K562 (cell line): ENCODE data around the gene LECT2.

ENCODE experiments used
- BRCA1 ChIP-seq, 2 experiments: fragments of 450-650 bp in 1 of 2; sonication (generic) in 1 of 2; formaldehyde crosslinking in 1 of 2; IDR thresholded peaks; 2 replicates each; pipeline versions ENCODE4 v1.5.0 to v1.6.1; 2017 to 2020; ENCODE audit warnings: mild to moderate bottlenecking in 1 of 2, missing genetic modification reagents in 1 of 2
- ILF3 ChIP-seq: fragments of 450-650 bp; IDR thresholded peaks from 2 replicates; pipeline ENCODE4 v1.6.1; 2018; ENCODE audit warnings: antibody characterized with exemption, mild to moderate bottlenecking, moderate library complexity, borderline replicate concordance
- MBD1 ChIP-seq: fragments of 250-450 bp; sonication (Bioruptor Pico); IDR thresholded peaks from 2 replicates; pipeline ENCODE4 v1.8.0; 2022; ENCODE audit warnings: inconsistent platforms
- MTA1 ChIP-seq: fragments of 450-650 bp; IDR thresholded peaks from 2 replicates; pipeline ENCODE4 v1.6.1; 2017; ENCODE audit warnings: borderline replicate concordance
- NRF1 ChIP-seq, 2 experiments: fragments of 450-650 bp; IDR thresholded peaks in 1 of 2; conservative IDR thresholded peaks in 1 of 2; 2 replicates each; pipeline ENCODE4 v1.6.1; 2014; ENCODE audit warnings: mild to moderate bottlenecking in 2 of 2
- POLR2A ChIP-seq: fragments of 450-650 bp; conservative IDR thresholded peaks from 2 replicates; pipeline ENCODE4 v1.6.1; 2016
- SMARCA5 ChIP-seq: fragments of 450-650 bp; IDR thresholded peaks from 2 replicates; pipeline ENCODE4 v1.6.1; 2016
- ZKSCAN1 ChIP-seq: fragments of 150-350 bp; IDR thresholded peaks from 2 replicates; pipeline ENCODE4 v1.6.1; 2016; ENCODE audit warnings: low read depth, low read length
- ZNF143 ChIP-seq: sonication (generic); formaldehyde crosslinking; IDR thresholded peaks from 2 replicates; pipeline ENCODE4 v1.9.0; 2022; ENCODE audit warnings: mild to moderate bottlenecking, missing genetic modification reagents
- ZNF232 ChIP-seq: sonication (generic); formaldehyde crosslinking; IDR thresholded peaks from 2 replicates; pipeline ENCODE4 v1.8.0; 2022; ENCODE audit warnings: mild to moderate bottlenecking, missing genetic modification reagents
- ZNF766 ChIP-seq: fragments of 200-800 bp; sonication (Bioruptor generic); conservative IDR thresholded peaks from 2 replicates; pipeline ENCODE4 v1.6.1; 2016; ENCODE audit warnings: missing genetic modification characterization, missing compliant biosample characterization
- TF ChIP-seq, protein P1 (sequence below), 2 experiments: fragments of 250-450 bp in 1 of 2; fragments of 450-650 bp in 1 of 2; sonication (Bioruptor Pico) in 1 of 2; IDR thresholded peaks; 2 replicates each; pipeline versions ENCODE4 v1.6.1 to v1.8.0; 2016 to 2021; ENCODE audit warnings: mild to moderate bottlenecking in 2 of 2, moderate library complexity in 2 of 2, missing compliant biosample characterization in 1 of 2, missing genetic modification characterization in 1 of 2
- TF ChIP-seq, protein P2 (sequence below): sonication (generic); formaldehyde crosslinking; IDR thresholded peaks from 2 replicates; pipeline ENCODE4 v1.8.1; 2023; ENCODE audit warnings: mild to moderate bottlenecking, missing genetic modification reagents

DNA sequence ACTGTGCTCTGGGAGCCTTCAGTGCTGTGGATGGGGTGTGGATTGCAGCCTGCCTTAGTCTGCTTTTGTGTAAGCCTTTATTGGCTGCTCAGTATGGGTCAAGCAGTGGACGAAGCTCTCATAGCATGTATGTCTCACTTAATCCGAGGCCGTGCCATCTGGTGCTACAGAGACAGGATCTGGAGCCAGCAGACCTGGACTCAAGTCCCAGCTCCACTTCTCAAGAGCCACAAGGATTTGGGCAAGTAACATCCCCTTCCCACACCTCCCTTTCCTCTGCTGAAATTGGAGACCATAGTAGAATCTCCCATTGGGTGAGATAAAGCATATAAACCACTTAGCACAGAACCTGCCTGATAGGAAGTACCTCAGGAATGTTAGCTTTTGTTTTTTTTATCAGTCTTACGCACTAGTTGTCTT is 23.4 kb upstream of the LECT2 start:
- no peak for TF ChIP-seq ZNF143
- no peak for TF ChIP-seq NRF1 (conservative IDR thresholded peaks at IDR 0.05 in 1 of 2, IDR thresholded peaks at IDR 0.05 in 1 of 2)
- no peak for TF ChIP-seq ZNF766 (CRISPR knock-in tag)
- no peak for TF ChIP-seq ZNF232 (CRISPR knock-in tag)
- TF ChIP-seq, protein P1, sequence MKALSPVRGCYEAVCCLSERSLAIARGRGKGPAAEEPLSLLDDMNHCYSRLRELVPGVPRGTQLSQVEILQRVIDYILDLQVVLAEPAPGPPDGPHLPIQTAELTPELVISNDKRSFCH (CRISPR knock-in tag; IDR thresholded peaks at IDR 0.05) = no peak
- TF ChIP-seq, protein P1 (tag; IDR thresholded peaks at IDR 0.05) = no peak
- TF ChIP-seq POLR2A = no peak
- TF ChIP-seq MTA1 = no peak
- TF ChIP-seq ZKSCAN1 = no peak
- no peak for TF ChIP-seq BRCA1 (IDR thresholded peaks at IDR 0.05)
- no peak for TF ChIP-seq BRCA1 (CRISPR knock-in tag; IDR thresholded peaks at IDR 0.05)
- TF ChIP-seq ILF3 = no peak
- TF ChIP-seq SMARCA5 = no peak
- TF ChIP-seq, protein P2, sequence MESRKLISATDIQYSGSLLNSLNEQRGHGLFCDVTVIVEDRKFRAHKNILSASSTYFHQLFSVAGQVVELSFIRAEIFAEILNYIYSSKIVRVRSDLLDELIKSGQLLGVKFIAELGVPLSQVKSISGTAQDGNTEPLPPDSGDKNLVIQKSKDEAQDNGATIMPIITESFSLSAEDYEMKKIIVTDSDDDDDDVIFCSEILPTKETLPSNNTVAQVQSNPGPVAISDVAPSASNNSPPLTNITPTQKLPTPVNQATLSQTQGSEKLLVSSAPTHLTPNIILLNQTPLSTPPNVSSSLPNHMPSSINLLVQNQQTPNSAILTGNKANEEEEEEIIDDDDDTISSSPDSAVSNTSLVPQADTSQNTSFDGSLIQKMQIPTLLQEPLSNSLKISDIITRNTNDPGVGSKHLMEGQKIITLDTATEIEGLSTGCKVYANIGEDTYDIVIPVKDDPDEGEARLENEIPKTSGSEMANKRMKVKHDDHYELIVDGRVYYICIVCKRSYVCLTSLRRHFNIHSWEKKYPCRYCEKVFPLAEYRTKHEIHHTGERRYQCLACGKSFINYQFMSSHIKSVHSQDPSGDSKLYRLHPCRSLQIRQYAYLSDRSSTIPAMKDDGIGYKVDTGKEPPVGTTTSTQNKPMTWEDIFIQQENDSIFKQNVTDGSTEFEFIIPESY (CRISPR knock-in tag) = no peak
- TF ChIP-seq MBD1 (CRISPR knock-in tag) = no peak
